ENCODE data around the gene ST8SIA5. TPM values are rescaled to one million over a fixed set of nuclear protein-coding genes. Genes with fewer than 3 reads are reported as not detected.

Gene ST8SIA5
- total and polyA plus RNA-seq, 2 experiments from 2014 or later = 3.3 to 4.8 TPM

- no peaks in the 10 kb centered on the region for H3F3A ChIP-seq (replicated peaks; ENCODE audit: low read depth)
- no peaks in the 10 kb centered on the region for H3K9me2 ChIP-seq (ENCODE audit: insufficient read depth)
- no peak overlapping the region for H3K27ac ChIP-seq (ENCODE audit: low read depth)
- H3K9me3 Mint-ChIP-seq = no peaks in the 10 kb centered on the region
- no peak overlapping the region for H2AFZ ChIP-seq
- peaks cover 4% of the 10 kb centered on the region for H3K27me3 Mint-ChIP-seq (ENCODE audit: insufficient read depth, low read depth, poor library complexity)
- DNase-seq (ENCODE audit: low spot score) (no peak), ATAC-seq (no peak)
- H3K79me2 ChIP-seq (replicated peaks; ENCODE audit: insufficient read depth) = no peaks in the 10 kb centered on the region
- H3K36me3 ChIP-seq (ENCODE audit: insufficient read depth) = no peaks in the 10 kb centered on the region
- TF ChIP-seq NANOG (IDR thresholded peaks at IDR 0.05; ENCODE audit: borderline replicate concordance) = no peak
- TF ChIP-seq JUNB (IDR thresholded peaks at IDR 0.05; ENCODE audit: unreplicated experiment) = no peak
- no peak for TF ChIP-seq EZH2 (IDR thresholded peaks at IDR 0.05; ENCODE audit: low read depth, unreplicated experiment)
- TF ChIP-seq EZH2phosphoT487 (IDR thresholded peaks at IDR 0.05; ENCODE audit: unreplicated experiment) = no peak
- TF ChIP-seq CTCF (conservative IDR thresholded peaks at IDR 0.05; ENCODE audit: low read depth in 2 of 2) = no peak
- TF ChIP-seq, protein P1, sequence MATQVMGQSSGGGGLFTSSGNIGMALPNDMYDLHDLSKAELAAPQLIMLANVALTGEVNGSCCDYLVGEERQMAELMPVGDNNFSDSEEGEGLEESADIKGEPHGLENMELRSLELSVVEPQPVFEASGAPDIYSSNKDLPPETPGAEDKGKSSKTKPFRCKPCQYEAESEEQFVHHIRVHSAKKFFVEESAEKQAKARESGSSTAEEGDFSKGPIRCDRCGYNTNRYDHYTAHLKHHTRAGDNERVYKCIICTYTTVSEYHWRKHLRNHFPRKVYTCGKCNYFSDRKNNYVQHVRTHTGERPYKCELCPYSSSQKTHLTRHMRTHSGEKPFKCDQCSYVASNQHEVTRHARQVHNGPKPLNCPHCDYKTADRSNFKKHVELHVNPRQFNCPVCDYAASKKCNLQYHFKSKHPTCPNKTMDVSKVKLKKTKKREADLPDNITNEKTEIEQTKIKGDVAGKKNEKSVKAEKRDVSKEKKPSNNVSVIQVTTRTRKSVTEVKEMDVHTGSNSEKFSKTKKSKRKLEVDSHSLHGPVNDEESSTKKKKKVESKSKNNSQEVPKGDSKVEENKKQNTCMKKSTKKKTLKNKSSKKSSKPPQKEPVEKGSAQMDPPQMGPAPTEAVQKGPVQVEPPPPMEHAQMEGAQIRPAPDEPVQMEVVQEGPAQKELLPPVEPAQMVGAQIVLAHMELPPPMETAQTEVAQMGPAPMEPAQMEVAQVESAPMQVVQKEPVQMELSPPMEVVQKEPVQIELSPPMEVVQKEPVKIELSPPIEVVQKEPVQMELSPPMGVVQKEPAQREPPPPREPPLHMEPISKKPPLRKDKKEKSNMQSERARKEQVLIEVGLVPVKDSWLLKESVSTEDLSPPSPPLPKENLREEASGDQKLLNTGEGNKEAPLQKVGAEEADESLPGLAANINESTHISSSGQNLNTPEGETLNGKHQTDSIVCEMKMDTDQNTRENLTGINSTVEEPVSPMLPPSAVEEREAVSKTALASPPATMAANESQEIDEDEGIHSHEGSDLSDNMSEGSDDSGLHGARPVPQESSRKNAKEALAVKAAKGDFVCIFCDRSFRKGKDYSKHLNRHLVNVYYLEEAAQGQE (IDR thresholded peaks at IDR 0.05; ENCODE audit: unreplicated experiment) = no peak
- no peak for TF ChIP-seq STAT1 (IDR thresholded peaks at IDR 0.05; ENCODE audit: unreplicated experiment)
- TF ChIP-seq CREB1 (CRISPR knock-in tag; IDR thresholded peaks at IDR 0.05; ENCODE audit: low read depth) = no peak
- no peak for TF ChIP-seq ZNF331 (CRISPR knock-in tag; IDR thresholded peaks at IDR 0.05; ENCODE audit: low read depth)
- no peak for TF ChIP-seq ZNF114 (CRISPR knock-in tag; IDR thresholded peaks at IDR 0.05)
- TF ChIP-seq POLR2AphosphoS5 (IDR thresholded peaks at IDR 0.05; ENCODE audit: low read depth) = no peak
- TF ChIP-seq, protein P2, sequence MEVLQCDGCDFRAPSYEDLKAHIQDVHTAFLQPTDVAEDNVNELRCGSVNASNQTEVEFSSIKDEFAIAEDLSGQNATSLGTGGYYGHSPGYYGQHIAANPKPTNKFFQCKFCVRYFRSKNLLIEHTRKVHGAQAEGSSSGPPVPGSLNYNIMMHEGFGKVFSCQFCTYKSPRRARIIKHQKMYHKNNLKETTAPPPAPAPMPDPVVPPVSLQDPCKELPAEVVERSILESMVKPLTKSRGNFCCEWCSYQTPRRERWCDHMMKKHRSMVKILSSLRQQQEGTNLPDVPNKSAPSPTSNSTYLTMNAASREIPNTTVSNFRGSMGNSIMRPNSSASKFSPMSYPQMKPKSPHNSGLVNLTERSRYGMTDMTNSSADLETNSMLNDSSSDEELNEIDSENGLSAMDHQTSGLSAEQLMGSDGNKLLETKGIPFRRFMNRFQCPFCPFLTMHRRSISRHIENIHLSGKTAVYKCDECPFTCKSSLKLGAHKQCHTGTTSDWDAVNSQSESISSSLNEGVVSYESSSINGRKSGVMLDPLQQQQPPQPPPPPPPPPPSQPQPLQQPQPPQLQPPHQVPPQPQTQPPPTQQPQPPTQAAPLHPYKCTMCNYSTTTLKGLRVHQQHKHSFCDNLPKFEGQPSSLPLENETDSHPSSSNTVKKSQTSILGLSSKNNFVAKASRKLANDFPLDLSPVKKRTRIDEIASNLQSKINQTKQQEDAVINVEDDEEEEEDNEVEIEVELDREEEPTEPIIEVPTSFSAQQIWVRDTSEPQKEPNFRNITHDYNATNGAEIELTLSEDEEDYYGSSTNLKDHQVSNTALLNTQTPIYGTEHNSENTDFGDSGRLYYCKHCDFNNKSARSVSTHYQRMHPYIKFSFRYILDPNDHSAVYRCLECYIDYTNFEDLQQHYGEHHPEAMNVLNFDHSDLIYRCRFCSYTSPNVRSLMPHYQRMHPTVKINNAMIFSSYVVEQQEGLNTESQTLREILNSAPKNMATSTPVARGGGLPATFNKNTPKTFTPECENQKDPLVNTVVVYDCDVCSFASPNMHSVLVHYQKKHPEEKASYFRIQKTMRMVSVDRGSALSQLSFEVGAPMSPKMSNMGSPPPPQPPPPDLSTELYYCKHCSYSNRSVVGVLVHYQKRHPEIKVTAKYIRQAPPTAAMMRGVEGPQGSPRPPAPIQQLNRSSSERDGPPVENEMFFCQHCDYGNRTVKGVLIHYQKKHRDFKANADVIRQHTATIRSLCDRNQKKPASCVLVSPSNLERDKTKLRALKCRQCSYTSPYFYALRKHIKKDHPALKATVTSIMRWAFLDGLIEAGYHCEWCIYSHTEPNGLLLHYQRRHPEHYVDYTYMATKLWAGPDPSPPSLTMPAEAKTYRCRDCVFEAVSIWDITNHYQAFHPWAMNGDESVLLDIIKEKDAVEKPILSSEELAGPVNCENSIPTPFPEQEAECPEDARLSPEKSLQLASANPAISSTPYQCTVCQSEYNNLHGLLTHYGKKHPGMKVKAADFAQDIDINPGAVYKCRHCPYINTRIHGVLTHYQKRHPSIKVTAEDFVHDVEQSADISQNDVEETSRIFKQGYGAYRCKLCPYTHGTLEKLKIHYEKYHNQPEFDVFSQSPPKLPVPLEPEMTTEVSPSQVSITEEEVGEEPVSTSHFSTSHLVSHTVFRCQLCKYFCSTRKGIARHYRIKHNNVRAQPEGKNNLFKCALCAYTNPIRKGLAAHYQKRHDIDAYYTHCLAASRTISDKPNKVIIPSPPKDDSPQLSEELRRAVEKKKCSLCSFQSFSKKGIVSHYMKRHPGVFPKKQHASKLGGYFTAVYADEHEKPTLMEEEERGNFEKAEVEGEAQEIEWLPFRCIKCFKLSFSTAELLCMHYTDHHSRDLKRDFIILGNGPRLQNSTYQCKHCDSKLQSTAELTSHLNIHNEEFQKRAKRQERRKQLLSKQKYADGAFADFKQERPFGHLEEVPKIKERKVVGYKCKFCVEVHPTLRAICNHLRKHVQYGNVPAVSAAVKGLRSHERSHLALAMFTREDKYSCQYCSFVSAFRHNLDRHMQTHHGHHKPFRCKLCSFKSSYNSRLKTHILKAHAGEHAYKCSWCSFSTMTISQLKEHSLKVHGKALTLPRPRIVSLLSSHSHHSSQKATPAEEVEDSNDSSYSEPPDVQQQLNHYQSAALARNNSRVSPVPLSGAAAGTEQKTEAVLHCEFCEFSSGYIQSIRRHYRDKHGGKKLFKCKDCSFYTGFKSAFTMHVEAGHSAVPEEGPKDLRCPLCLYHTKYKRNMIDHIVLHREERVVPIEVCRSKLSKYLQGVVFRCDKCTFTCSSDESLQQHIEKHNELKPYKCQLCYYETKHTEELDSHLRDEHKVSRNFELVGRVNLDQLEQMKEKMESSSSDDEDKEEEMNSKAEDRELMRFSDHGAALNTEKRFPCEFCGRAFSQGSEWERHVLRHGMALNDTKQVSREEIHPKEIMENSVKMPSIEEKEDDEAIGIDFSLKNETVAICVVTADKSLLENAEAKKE (CRISPR knock-in tag; IDR thresholded peaks at IDR 0.05) = no peak
- TF ChIP-seq, protein P3, sequence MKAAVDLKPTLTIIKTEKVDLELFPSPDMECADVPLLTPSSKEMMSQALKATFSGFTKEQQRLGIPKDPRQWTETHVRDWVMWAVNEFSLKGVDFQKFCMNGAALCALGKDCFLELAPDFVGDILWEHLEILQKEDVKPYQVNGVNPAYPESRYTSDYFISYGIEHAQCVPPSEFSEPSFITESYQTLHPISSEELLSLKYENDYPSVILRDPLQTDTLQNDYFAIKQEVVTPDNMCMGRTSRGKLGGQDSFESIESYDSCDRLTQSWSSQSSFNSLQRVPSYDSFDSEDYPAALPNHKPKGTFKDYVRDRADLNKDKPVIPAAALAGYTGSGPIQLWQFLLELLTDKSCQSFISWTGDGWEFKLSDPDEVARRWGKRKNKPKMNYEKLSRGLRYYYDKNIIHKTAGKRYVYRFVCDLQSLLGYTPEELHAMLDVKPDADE (IDR thresholded peaks at IDR 0.05) = no peak
- H3K4me1 ChIP-seq (ENCODE audit: insufficient read depth) = no peaks in the 10 kb centered on the region
- no peaks in the 10 kb centered on the region for H3K27me3 ChIP-seq (ENCODE audit: insufficient read depth)
- no peak overlapping the region for H3K4me2 ChIP-seq
- no peak overlapping the region for H3K4me3 ChIP-seq
- peaks cover 3% of the 10 kb centered on the region for H3K4me1 Mint-ChIP-seq
- no peaks in the 10 kb centered on the region for H4K20me1 ChIP-seq (replicated peaks; ENCODE audit: insufficient read depth)
- H3K36me3 Mint-ChIP-seq (ENCODE audit: low read depth) = no peaks in the 10 kb centered on the region
- no peak overlapping the region for H3K4me3 Mint-ChIP-seq
- no peak overlapping the region for H3K27ac Mint-ChIP-seq
These were observed 76.8 kb downstream of the ST8SIA5 start for GRCh38 chr18:46679846-46680598.
